SH-SY5Y (cell line): ENCODE results near the gene NFIB.

Experiments
- GATA2 ChIP-seq: IDR thresholded peaks from 2 replicates; pipeline ENCODE4 v1.6.1; 2011; ENCODE audit warnings: mild to moderate bottlenecking, low read depth, low read length
- GATA3 ChIP-seq: IDR thresholded peaks from 2 replicates; pipeline ENCODE4 v1.6.1; 2011; ENCODE audit warnings: low read depth, mild to moderate bottlenecking, low read length, moderate library complexity

- no peak for TF ChIP-seq GATA3
- no peak for TF ChIP-seq GATA2
Measured at GRCh38 chr9:14144215-14144614, 169.7 kb downstream of the NFIB start.
